GM23338 (cell line): ENCODE data around the gene SPG7. TPM values are rescaled to one million over a fixed set of nuclear protein-coding genes. Genes with fewer than 3 reads are reported as not detected.

Experiments
- ATAC-seq: fragments of 200-7000 bp; cut with Tn5 transposase; 3 replicates; pipeline ENCODE4 v1.9.1; 2020
- DNase-seq: peaks from one replicate; pipeline ENCODE4 v3.0.0-alpha.2; 2015; ENCODE audit warnings: low spot score
- H2AFZ ChIP-seq: fragments of 200-600 bp; sonication (generic); 2 replicates; pipeline ENCODE4 v1.8.0; 2016; ENCODE audit warnings: antibody characterized with exemption, mild to moderate bottlenecking, moderate library complexity
- H3F3A ChIP-seq: fragments of 200-600 bp; sonication (generic); replicated peaks from 2 replicates; pipeline ENCODE4 v1.8.0; 2017; ENCODE audit warnings: antibody characterized with exemption, mixed run types, low read depth
- H3K27ac ChIP-seq: fragments of 200-600 bp; sonication (generic); 2 replicates; pipeline ENCODE4 v1.6.1; 2016; ENCODE audit warnings: low read depth
- H3K27me3 ChIP-seq: fragments of 200-600 bp; sonication (generic); 2 replicates; pipeline ENCODE4 v1.8.0; 2016; ENCODE audit warnings: mild to moderate bottlenecking, mixed run types, moderate library complexity; ENCODE audit not compliant: insufficient read depth
- H3K36me3 ChIP-seq: fragments of 200-600 bp; sonication (generic); 2 replicates; pipeline ENCODE4 v1.8.0; 2016; ENCODE audit warnings: mild to moderate bottlenecking; ENCODE audit not compliant: insufficient read depth
- H3K4me1 ChIP-seq: fragments of 200-600 bp; sonication (generic); 2 replicates; pipeline ENCODE4 v1.8.0; 2016; ENCODE audit warnings: mild to moderate bottlenecking, moderate library complexity; ENCODE audit not compliant: insufficient read depth
- H3K4me2 ChIP-seq: fragments of 200-600 bp; sonication (generic); 2 replicates; pipeline ENCODE4 v1.7.1; 2017; ENCODE audit warnings: mixed run types
- H3K4me3 ChIP-seq: fragments of 200-600 bp; sonication (generic); 2 replicates; pipeline ENCODE4 v1.6.1; 2016; ENCODE audit warnings: mixed run types
- H3K79me2 ChIP-seq: fragments of 200-600 bp; sonication (generic); replicated peaks from 2 replicates; pipeline ENCODE4 v1.8.0; 2017; ENCODE audit warnings: mild to moderate bottlenecking; ENCODE audit not compliant: insufficient read depth
- H3K9me2 ChIP-seq: fragments of 200-600 bp; sonication (generic); 2 replicates; pipeline ENCODE4 v1.8.0; 2017; ENCODE audit not compliant: insufficient read depth
- H4K20me1 ChIP-seq: fragments of 200-600 bp; sonication (generic); replicated peaks from 2 replicates; pipeline ENCODE4 v1.8.0; 2017; ENCODE audit warnings: mild to moderate bottlenecking; ENCODE audit not compliant: insufficient read depth
- H3K27ac Mint-ChIP-seq: 2 replicates; pipeline ENCODE4 v1.8.0; 2020; ENCODE audit warnings: inconsistent platforms, mild to moderate bottlenecking, moderate library complexity, mixed read lengths
- H3K27me3 Mint-ChIP-seq: 3 replicates; pipeline ENCODE4 v1.8.0; 2022; ENCODE audit warnings: low read depth, mild to moderate bottlenecking, moderate library complexity, mixed read lengths, inconsistent platforms; ENCODE audit not compliant: insufficient read depth, poor library complexity
- H3K36me3 Mint-ChIP-seq: 3 replicates; pipeline ENCODE4 v1.8.0; 2021; ENCODE audit warnings: low read depth, mild to moderate bottlenecking, inconsistent platforms, moderate library complexity, mixed read lengths
- H3K4me1 Mint-ChIP-seq: 3 replicates; pipeline ENCODE4 v1.8.0; 2020; ENCODE audit warnings: mild to moderate bottlenecking, inconsistent platforms, mixed read lengths
- H3K4me3 Mint-ChIP-seq: 3 replicates; pipeline ENCODE4 v1.8.0; 2021; ENCODE audit warnings: moderate library complexity, mild to moderate bottlenecking, inconsistent platforms, mixed read lengths
- H3K9me3 Mint-ChIP-seq: 3 replicates; pipeline ENCODE4 v1.8.0; 2020; ENCODE audit warnings: moderate library complexity, mild to moderate bottlenecking, inconsistent platforms, mixed read lengths
- EZH2 ChIP-seq: fragments of 200-600 bp; sonication (generic); IDR thresholded peaks from one replicate; pipeline ENCODE4 v1.8.0; 2017; ENCODE audit warnings: antibody characterized with exemption, mild to moderate bottlenecking, low read depth; ENCODE audit not compliant: unreplicated experiment
- NANOG ChIP-seq: IDR thresholded peaks from 2 replicates; pipeline ENCODE4 v1.6.1; 2016; ENCODE audit warnings: antibody characterized with exemption, borderline replicate concordance
- ZNF114 ChIP-seq: fragments of 250-450 bp; sonication (Bioruptor Pico); IDR thresholded peaks from 2 replicates; pipeline ENCODE4 v1.5.0; 2020; ENCODE audit warnings: mild to moderate bottlenecking, moderate library complexity
- ZNF331 ChIP-seq: fragments of 250-450 bp; sonication (Bioruptor Pico); IDR thresholded peaks from 2 replicates; pipeline ENCODE4 v1.5.0; 2020; ENCODE audit warnings: low read depth, mild to moderate bottlenecking, moderate library complexity
- ZNF462 ChIP-seq: fragments of 250-450 bp; sonication (Bioruptor Pico); IDR thresholded peaks from 2 replicates; pipeline ENCODE4 v1.5.0; 2020; ENCODE audit warnings: mild to moderate bottlenecking, moderate library complexity
- polyA plus RNA-seq: library from polyadenylated mRNA; unstranded; fragments of >200 nt; fragmentation: Nextera tagmentation; extraction: Ambion mirVana; gene quantifications from 2 replicates; pipeline ENCODE4 v1.2.1, GENCODE V29; 2016
- total RNA-seq: library from RNA; depleted of rRNA; stranded (reverse); fragments of >200 nt; shearing (Covaris generic); gene quantifications from 2 replicates; pipeline ENCODE4 v1.2.3, GENCODE V29; 2014
- TF ChIP-seq, protein P1 (sequence below): IDR thresholded peaks from one replicate; pipeline ENCODE4 v1.6.1; 2018; ENCODE audit warnings: antibody characterized with exemption; ENCODE audit not compliant: unreplicated experiment

The SPG7 gene
- total and polyA plus RNA-seq, 2 experiments from 2014 or later = 77.1 to 267 TPM

DNA sequence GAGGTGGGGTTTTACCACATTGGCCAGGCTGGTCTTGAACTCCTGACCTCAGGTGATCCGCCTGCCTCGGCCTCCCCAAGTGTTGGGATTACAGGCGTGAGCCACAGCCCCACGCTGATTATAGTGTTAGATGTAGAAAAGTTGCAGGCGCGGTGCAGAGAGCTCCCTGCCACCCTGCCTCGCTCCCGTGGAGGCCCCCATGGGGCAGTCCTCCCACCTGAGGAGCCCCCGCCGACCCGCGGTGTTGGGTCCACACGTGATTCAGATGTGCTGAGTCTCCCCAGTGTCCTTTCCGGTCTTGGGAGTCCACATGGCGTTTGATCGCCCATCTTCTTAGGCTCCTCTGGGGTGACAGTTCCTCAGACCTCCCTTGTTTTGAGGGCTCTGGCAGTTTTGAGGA is 47.1 kb downstream of the SPG7 start (continued):
- TF ChIP-seq ZNF114 (CRISPR knock-in tag) = no peak
- no peak for TF ChIP-seq NANOG
- no peak for TF ChIP-seq ZNF462 (CRISPR knock-in tag)
- TF ChIP-seq ZNF331 (CRISPR knock-in tag) = no peak

GRCh38 chr16:89555780-89556179 is 47.6 kb downstream of the SPG7 start:
- Histone ChIP-seq H3K36me3 (0 out of 2 replicates have a peak, but pooled peaks cover 9% of the 10 kb centered on the region), H3K4me3 (no peak overlapping the region), H4K20me1 (no peaks in the 10 kb centered on the region; the same call in 1 of the 2 replicates), H3K4me2 (no peak overlapping the region), H3K4me1 (no peaks in the 10 kb centered on the region), H3K27me3 (no peaks in the 10 kb centered on the region), H3K9me2 (no peaks in the 10 kb centered on the region), H3F3A (peaks cover 38% of the 10 kb centered on the region), H2AFZ (no peak overlapping the region), H3K27ac (no peak overlapping the region), H3K79me2 (peaks cover 3% of the 10 kb centered on the region)
- H3K27ac Mint-ChIP-seq = no peak overlapping the region; the same call in 1 of the 2 replicates
- no peaks in the 10 kb centered on the region for H3K9me3 Mint-ChIP-seq
- TF ChIP-seq, protein P1, sequence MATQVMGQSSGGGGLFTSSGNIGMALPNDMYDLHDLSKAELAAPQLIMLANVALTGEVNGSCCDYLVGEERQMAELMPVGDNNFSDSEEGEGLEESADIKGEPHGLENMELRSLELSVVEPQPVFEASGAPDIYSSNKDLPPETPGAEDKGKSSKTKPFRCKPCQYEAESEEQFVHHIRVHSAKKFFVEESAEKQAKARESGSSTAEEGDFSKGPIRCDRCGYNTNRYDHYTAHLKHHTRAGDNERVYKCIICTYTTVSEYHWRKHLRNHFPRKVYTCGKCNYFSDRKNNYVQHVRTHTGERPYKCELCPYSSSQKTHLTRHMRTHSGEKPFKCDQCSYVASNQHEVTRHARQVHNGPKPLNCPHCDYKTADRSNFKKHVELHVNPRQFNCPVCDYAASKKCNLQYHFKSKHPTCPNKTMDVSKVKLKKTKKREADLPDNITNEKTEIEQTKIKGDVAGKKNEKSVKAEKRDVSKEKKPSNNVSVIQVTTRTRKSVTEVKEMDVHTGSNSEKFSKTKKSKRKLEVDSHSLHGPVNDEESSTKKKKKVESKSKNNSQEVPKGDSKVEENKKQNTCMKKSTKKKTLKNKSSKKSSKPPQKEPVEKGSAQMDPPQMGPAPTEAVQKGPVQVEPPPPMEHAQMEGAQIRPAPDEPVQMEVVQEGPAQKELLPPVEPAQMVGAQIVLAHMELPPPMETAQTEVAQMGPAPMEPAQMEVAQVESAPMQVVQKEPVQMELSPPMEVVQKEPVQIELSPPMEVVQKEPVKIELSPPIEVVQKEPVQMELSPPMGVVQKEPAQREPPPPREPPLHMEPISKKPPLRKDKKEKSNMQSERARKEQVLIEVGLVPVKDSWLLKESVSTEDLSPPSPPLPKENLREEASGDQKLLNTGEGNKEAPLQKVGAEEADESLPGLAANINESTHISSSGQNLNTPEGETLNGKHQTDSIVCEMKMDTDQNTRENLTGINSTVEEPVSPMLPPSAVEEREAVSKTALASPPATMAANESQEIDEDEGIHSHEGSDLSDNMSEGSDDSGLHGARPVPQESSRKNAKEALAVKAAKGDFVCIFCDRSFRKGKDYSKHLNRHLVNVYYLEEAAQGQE = no peak
- TF ChIP-seq EZH2 = no peak
- H3K27me3 Mint-ChIP-seq = peaks cover 15% of the 10 kb centered on the region
- H3K36me3 Mint-ChIP-seq = peaks cover 58% of the 10 kb centered on the region
- H3K4me3 Mint-ChIP-seq = no peak overlapping the region
- peaks cover 6% of the 10 kb centered on the region; the same call in 2 of the 3 replicates for H3K4me1 Mint-ChIP-seq
- no peak for ATAC-seq
- DNase-seq = no peak
